ENCODE measurements around the gene SURF4.
"Not testable (repeated sequence)": the region's sequence is repeated elsewhere in the genome, so short reads cannot be mapped to it uniquely, and the experiment has no call there.

Gene SURF4

DNA sequence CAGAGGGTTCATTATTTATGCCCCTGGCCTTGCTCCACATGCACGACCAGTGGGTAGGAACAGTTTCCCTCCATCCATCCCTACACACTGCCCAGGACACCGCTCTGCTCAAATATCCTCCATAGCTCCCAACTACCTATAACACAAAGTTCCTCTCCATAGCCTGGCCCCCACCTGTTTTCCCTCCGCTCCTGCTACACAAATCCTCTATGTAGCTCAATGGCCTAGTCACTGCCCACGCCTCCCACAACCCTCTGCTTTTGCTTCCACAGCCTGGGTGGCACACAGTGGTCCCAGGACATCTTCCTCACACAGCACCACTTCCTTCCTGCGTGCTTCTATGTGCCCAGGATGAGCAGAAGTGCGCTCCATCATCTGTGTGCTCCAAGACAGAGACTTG, 21.5 kb upstream of the SURF4 start:
- no peak for DNase-seq

DNA sequence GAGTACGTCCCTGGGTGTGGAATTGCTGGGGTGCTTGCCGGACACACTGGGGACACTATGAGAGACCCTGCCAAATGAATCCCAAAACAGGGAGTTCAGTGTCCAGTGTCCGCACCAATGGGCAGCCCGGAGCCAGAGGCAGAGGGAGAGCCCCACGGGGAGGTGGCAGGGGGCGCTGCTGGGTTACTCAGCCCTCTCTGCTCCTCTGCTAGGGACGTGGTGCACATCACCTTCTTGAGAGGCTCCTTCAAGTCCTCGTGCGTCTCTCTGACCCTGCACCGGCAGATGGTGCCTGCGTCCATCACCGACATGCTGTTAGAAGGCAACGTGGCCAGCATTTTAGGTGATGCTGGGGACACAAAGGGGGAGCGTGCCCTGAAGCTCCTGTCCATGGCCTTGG, 21.1 kb upstream of the SURF4 start:
- no peak for DNase-seq

DNA sequence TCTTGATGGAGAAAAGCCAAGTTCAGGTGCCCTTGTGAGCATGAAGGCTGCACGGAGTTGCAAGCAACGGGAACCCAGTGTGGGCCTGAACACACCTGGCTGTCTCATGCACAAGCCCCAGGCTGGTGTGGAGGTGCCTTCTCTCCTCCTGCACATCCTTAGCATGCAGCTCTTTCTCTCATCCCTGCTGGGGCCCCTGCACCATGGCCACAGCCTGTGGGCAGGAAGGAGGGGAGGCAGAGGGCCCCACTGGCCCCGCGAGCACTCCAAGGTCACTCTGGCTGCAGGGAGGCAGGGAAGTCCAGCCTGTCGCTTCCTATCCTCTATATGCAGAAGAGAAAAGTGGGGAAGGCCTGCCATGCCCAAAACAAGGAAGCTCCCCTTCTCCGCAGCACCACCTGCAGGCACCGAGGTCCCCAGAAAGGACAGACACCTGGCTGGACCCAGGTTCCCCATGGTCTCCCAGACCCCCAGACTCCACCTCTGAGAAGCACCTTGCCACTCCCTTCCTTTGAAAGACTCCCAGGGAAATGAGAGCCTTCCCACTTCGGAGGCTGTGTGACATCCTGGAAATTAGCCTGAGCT, 18.9 kb upstream of the SURF4 start:
- DNase-seq: no peak

DNA sequence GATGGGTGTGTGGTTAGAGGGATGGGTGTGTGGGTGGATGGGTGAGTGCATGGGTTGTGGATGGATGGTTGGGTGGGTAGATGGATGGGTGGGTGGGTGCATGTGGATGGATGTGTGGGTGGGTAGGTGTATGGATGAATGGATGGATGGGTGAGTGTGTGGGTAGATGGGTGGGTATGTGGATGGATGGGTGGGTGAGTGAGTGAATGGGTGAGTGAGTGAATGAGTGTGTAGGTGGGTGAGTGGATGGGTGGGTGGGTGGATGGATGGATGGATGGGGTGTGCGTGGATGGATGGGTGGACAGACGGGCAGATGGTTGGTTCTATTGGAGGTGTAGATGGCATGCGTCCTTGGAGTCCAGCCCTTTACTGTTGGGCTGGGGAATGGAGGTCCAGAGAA, 17.5 kb upstream of the SURF4 start:
- DNase-seq: no peak

DNA sequence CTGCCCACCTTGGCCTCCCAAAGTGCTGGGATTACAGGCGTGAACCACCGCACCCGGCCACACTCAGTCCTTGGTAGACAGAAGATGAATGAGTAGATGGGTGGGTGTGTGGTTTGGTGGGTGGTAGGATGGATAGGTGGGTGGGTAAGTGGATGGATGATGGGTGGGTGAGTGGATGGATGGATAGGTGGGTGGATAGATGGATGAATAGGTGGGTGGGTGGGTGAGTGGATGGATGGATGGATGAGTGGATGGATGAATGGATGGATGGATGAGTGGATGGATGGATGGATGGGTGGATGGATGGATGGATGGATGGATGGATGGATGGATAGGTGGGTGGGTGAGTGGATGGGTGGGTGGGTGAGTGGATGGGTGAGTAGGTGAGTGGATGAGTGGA, 16.4 kb upstream of the SURF4 start:
- not testable (repeated sequence) for DNase-seq

DNA sequence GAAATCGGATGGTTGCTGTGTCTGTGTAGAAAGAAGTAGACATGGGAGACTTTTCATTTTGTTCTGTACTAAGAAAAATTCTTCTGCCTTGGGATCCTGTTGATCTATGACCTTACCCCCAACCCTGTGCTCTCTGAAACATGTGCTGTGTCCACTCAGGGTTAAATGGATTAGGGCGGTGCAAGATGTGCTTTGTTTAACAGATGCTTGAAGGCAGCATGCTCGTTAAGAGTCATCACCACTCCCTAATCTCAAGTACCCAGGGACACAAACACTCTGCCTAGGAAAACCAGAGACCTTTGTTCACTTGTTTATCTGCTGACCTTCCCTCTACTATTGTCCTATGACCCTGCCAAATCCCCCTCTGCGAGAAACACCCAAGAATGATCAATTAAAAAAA, 15.6 kb upstream of the SURF4 start:
- not testable (repeated sequence) for DNase-seq

DNA sequence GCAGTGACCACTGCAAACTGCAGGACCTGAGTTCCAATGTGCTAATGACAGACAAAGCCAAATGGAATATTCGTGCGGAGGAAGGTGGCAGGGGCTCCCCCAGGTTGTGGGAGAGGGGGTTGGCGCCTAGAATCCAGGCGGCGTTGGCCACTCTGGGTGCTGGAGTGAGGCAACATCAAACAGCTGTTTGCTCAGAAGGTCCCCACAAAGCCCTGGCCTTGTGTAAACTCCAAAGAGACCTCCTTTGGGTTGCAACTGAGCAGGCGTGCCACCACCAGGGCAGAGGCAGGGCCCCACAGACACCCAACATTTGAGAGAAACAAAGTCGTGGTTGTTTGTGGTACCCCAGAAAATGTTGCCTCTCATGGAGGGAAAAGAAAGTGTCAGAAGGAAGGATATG, 14.9 kb upstream of the SURF4 start:
- DNase-seq: no peak

DNA sequence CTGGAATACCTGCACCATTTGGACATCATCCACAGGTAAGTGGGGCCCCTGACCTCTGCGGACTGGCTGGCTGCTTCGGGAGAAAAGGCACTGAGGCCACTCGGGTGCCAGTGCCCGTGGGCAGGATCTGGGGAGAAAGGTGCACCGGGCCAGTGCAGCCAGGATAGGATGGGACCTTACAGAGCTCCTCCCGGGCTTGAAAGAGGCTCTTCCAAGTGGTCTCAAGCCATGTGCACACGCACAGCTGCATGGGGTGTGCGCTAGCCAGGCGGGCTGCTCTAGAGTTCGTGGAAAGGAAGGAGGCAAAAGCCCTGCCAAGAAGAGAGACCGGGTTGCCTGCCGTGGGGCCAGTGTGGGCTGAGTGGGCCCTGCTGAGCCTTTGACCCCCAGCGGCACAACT, 13.7 kb upstream of the SURF4 start:
- no peak for DNase-seq

DNA sequence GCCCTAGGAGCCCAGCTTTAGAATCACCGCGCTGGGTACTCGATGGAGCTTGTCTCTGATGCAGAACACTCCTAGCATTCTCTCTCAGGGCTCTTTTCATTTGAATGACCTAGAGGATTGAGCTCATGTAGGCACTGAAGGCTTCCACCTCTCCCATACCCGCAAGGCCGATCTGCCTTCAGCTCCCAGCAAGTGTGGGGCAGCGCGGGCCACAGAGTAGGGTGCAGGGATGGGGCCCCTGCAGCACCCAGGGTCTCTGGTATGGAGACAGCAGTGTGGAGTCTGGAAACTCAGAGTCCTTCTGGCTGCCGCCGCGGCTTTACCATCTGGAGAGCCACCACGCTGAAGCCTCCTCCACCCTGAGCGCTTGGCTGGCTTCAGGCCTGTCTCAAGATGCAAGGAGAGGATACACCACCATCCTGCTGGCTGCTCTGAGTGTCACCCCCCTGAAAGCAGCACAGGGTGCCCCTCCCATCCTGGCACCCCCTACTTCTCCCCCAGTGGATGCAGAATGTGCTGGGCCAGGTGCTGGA, 13.2 kb upstream of the SURF4 start:
- DNase-seq: no peak

DNA sequence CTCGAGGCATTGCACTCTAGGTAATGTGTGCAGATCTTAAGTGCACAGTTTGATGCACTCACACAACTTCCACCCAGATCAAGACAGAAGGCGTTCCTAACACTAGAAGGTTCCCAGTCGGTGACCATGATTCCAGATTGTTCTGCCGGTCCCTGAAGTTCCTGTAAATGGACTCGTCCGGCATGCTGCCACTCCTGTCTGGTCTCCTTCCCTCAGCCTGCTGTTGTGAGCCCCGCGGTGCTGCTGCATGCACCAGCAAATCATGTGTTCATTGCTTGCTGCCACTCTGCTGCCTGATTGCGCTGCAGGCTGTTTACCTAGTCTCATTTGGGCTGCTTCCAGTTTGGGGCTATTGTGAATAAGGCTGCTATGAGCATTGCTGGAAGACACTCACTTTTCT, 11.8 kb upstream of the SURF4 start:
- no peak for DNase-seq

DNA sequence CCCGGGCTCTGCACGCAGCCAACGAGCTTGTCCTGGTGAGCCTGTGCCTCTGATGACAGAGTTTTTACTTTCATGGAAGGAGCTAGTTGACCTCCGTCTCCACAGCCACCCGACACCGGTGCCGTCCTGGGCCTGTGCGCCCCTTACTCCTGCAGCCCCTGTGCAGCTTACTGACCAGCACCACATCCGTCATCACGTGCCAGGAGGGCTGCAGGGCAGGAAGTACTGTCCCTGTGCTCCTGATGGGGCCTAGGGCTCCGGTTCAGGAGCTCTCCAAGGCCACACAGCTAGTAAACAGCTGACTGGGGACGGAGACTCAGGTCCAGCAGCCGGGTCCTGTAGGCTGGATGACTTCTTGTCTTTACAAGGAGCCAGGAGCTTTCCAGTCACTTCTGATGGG, 10.5 kb upstream of the SURF4 start:
- no peak for DNase-seq

DNA sequence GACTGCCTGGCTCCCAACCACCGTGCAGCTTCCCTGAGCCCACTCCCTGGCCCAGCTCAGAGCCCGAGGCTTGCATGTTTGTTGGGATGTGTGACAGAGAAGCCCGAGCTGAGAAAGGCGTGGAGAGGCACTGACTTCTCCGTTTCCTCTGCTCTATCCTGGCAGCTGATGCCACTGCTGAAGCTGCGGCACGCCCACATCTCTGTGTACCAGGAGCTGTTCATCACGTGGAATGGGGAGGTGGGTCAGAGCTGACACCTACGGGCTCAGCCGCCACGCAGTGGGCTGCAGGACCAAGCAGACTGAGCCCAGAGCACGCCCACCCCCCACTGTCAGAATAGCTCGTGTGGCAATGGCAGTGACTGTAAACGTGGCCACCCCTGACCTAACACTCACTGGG, 9.6 kb upstream of the SURF4 start:
- no peak for DNase-seq

DNA sequence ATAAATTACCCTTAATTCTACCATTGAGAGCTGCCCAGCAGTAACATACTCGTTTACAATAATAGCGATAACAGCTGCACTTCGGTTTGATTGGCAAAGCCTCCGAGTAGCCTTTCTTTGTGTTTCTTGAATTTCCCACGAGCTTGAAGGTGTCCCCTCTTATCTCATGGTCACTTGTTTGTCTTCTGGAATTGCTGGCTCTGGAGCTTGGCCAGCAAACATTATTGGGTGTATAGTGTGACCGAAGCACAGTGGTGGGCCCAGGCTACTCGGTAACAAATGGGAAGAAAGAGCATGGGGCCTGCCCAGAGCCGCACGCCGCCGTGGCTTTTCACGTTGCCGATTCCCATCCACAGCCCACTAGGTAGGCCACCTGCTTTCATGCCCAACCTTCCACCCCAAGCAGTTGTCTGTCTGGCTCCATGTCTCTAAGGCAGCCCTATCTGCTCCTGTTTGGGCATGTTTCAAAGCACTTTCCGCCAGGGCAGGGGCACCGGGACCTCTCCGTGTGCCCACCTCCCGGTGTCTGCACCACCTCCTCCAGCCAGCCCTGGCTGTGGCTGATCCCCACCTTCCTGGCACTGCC, 9.0 kb upstream of the SURF4 start:
- no peak for DNase-seq

DNA sequence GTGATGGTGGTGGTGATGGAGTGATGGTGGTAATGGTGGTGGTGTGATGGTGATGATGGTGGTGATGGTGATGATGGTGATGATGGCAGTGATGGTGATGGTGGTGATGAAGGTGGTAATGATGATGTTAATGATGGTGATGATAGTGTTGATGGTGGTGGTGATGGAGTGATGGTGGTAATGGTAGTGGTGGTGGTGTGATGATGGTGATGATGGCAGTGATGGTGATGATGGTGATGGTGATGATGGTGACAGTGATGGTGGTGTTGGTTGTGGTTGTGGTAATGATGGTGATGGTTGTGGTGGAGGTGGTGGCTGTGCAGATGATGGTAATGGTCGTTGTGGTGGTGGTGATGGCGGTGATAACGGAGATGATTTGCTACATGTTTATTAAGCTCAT, 7.6 kb upstream of the SURF4 start:
- DNase-seq: no peak

DNA sequence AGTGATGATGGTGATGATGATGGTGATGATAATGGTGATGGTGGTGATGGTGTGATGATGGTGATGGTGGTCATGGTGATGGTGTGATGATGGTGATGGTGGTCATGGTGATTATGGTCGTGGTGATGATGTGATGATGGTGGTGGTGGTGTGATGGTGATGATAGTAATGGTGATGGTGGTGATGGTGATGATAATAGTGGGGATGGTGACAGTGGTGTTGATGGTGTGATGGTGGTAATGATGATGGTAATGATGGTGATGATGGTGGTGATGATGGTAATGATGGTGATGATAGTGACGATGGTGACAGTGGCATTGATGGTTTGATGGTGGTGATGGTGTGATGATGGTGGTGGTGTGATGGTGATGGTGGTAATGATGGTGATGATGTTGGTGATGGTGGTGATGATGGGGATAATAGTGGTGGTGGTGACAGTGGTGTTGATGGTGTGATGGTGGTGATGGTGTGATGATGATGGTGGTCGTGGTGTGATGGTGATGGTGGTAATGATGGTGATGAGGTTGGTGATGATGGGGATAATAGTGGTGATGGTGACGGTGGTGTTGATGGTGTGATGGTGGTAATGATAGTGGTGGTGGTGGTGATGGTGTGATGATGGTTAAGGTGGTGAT, 6.8 kb upstream of the SURF4 start:
- DNase-seq: no peak

DNA sequence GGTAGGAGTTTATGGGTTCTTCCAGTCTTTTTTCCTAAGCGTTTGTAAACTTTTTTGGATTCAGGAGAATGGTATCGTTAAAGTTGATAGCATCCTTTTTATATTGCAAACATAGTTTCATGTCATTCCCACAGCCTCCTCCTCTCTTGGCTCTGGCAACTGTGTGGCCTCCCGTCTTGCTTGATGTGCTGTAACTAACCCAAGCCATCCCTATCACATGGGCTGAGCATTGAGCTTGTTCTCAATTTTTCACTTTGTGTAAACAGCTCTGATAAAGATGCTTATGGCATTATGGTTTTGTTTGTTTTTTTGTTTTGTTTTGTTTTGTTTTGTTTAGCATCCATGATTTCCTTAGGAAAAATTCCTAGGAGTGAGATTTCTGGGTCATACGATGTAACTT, 4.9 kb upstream of the SURF4 start:
- no peak for DNase-seq

DNA sequence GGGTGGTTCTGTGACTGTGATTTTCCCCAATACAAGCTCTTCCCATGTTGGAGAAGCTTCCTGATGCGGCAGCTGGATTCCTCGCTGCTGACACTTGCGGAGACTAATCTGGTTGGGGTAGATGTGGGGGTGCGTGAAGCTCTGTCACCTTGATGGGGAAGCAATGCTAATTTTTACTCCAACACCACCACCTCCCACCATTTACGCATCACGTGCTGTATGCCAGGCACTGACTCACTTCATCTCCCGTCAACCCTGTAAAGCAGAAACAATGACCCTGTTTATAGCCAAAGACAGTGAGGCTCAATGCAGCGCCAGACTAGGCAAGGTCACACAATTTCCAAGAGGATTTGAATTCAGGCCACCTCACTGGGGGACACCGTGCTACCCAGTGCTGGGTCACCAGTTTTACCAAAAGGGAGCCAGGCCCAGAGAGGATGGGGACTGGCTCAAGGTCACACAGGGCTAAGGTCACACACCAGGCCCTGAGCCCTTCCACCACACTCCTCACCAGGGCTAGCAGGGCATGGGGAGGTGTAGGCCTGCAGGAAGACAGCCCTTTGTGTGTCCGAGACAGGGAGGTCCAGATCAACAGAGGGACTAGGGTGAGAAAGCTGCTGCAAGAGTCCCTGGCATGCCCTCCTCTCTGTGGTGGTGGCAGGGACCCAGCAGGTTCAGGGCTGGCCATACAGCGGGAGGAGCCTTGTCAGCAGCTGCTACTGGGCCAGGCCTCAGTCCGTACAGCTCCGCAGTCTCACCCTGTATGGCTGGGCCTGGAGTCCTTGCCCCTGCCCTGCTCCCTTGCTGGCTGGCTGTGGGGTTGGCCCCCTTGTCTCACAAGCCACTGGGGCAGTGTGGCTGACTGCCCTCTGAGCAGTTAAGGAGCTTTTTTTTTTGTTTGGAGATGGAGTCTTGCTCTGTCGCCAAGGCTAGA, 3.6 kb upstream of the SURF4 start:
- no peak for DNase-seq

DNA sequence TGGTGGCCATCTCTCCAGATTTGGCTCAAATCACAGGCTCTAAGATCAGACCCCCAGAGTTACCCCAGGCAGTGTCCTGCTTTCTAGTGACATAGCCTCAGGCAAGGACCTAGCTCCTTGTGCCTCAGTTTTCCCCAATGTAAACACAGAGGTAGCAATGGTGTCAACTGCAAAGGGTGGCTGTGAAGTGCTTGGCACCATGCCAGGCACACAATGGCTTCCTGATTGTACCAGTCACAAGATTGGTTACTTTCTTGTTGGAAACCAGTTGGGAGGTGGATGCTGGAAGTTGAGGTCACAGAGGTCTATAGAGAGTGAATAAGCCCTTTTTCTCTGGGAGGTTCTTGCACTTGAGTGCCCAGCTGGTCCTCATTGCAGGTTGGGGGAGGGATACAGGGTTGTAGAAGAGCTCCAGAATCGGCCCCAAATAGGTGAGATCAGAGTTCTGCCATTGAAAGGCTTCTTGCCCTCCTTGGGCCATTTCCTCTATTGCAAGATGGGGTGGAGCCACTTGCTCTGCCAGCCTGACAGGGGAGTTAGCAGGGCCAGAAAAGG, 2.6 kb upstream of the SURF4 start:
- DNase-seq: no peak

DNA sequence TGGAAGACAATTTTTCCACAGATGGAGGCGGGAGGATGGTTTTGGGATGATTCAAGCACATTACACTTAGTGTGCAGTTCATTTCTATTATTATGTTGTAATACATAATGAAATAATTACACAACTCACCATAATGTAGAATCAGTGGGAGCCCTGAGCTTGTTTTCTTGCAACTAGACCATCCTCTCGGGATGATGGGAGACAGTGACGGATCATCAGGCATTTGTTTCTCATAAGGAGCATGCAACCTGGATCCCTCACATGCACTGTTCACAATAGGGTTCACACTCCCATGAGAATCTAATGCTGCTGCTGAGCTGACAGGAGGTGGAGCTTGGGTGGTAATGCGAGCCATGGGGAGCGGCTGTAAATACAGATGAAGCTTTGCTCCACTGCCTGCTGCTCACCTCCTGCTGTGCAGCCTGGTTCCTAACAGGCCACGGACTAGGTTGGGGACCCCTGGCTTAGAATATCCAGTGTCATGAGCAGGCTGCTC, 1.9 kb upstream of the SURF4 start:
- DNase-seq: no peak

DNA sequence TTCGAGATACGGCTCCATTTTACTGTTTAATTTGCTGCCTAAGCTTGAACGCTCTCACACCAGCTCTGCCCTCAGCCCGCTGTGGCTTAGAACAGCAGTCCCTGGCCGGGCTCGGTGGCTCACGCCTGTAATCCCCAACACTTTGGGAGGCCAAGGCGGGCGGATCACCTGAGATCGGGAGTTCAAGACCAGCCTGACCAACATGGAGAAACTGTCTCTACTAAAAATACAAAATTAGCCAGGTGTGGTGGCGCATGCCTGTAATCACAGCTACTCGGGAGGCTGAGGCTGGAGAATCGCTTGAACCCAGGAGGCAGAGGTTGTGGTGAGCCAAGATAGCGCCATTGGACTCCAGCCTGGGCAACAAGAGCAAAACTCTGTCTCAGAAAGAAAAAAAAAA, 1.4 kb upstream of the SURF4 start:
- DNase-seq: not testable (repeated sequence)

DNA sequence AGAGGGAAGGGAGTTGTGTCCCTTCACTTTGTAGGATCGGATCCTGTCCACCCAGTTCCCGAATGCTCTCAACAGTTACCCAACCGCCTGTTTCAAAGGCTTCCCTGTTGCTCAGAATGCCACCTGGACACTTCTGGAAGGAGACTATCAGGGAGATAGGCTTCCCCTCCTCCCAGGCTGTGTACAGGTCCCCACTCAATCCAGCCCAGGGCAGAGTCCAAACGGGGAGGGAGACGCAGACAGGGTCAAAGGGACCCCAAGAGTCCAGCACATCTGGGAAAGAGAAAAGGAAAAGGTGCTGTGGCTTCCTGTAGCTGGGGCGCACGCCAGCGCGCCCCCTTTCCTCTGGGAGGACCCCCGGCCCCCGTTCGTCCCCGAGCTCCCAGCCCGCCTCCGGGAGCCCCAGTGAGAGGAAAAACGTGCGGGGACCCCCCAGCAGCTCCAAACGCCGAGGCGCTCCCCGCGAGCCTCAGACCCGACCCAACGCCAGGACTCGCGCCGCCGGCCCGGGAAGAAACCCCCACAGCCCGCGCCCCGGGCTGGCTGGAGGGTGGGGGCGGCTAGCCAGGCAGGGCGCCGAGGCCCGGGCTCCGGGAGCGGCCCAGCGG, 640 bp downstream of the SURF4 start:
- DNase-seq: no peak

DNA sequence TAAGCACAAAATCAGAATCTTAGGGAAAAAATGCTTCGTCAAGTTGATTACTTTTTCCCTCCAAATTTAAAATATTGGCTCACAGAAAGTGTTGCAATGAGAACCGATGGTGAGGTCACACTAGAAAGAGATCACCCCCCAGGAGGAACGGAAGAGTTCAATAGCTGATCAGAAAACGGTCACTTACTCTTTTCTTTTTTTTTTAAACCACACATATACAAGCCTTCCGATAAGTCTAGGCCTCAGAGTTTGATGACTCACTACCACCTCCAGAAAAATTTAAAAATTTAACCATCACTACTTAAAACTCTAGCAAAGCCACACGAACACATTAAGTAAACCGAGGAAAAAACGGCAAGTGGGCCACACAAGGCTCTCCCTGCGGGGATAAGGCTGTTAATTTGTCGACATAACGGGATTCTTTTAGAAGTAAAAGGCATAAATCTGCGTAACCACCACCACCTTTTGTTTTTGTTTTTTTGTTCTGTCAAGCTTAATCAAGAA, 1.2 kb downstream of the SURF4 start:
- no peak for DNase-seq

Data from stimulated activated naive CD4-positive, alpha-beta T cell treated with Interleukin-2 at 50 U/mL for 16 hours (primary cell).